Brain microvascular endothelial cell (primary cell): ENCODE measurements around the gene TGFBR3L.

ENCODE experiments used
- DNase-seq: peaks from one replicate; pipeline ENCODE4 v3.0.0-alpha.2; 2020
- H3K27ac ChIP-seq: fragments of 250-450 bp; sonication (Bioruptor Pico); 2 replicates; pipeline ENCODE4 v1.5.1; 2020; ENCODE audit warnings: mild to moderate bottlenecking, moderate library complexity
- H3K27me3 ChIP-seq: fragments of 250-450 bp; sonication (Bioruptor Pico); replicated peaks from 2 replicates; pipeline ENCODE4 v1.5.1; 2020; ENCODE audit warnings: mild to moderate bottlenecking
- H3K36me3 ChIP-seq: fragments of 250-450 bp; sonication (Bioruptor Pico); replicated peaks from 2 replicates; pipeline ENCODE4 v1.5.1; 2020; ENCODE audit warnings: mild to moderate bottlenecking
- H3K4me3 ChIP-seq: 2 replicates; pipeline ENCODE4 v1.5.1; 2011; ENCODE audit warnings: low read depth, mild to moderate bottlenecking, control low read depth, low read length, moderate library complexity
- CTCF ChIP-seq: IDR thresholded peaks from 2 replicates; pipeline ENCODE4 v1.5.1; 2011; ENCODE audit warnings: low read depth, mild to moderate bottlenecking, moderate library complexity, low read length, control low read depth, inconsistent platforms; ENCODE audit errors: missing control alignments
- in situ Hi-C: cut with HindIII; loops from 2 replicates; pipeline ENCODE4 v1.10.0; 2017; ENCODE audit warnings: low sequenced_read_pairs, low pct_ligation_motif_present

TGFBR3L gene

GRCh38 chr19:7912144-7912696 lies 2.4 kb upstream of the TGFBR3L start:
- Histone ChIP-seq H3K27me3 (peaks cover 13% of the 10 kb centered on the region), H3K27ac (no peak overlapping the region), H3K36me3 (peaks cover 24% of the 10 kb centered on the region), H3K4me3 (no peak overlapping the region)
- TF ChIP-seq CTCF, result no peak
- no peak for DNase-seq
- in situ Hi-C loops, result no loop called here

- Histone ChIP-seq H3K36me3 (peaks cover 24% of the 10 kb centered on the region), H3K4me3 (no peak overlapping the region), H3K27me3 (peaks cover 14% of the 10 kb centered on the region), H3K27ac (no peak overlapping the region)
- DNase-seq, result no peak
- no peak for TF ChIP-seq CTCF
- in situ Hi-C loops, result no loop called here
Observed at GRCh38 chr19:7912697-7913564, 1.7 kb upstream of the TGFBR3L start.

GRCh38 chr19:7913652-7914051 lies 978 bp upstream of the TGFBR3L start:
- Histone ChIP-seq H3K36me3 (peaks cover 24% of the 10 kb centered on the region), H3K27me3 (peaks cover 14% of the 10 kb centered on the region), H3K4me3 (no peak overlapping the region), H3K27ac (no peak overlapping the region)
- DNase-seq, result no peak
- TF ChIP-seq CTCF, result no peak
- in situ Hi-C loops, result no loop called here

- in situ Hi-C loops, result no loop called here
- TF ChIP-seq CTCF, result no peak
- no peak overlapping the region for H3K27ac ChIP-seq
- no peak for DNase-seq
- peaks cover 14% of the 10 kb centered on the region for H3K27me3 ChIP-seq
- H3K36me3 ChIP-seq, result peaks cover 24% of the 10 kb centered on the region
- H3K4me3 ChIP-seq, result no peak overlapping the region
Observed at GRCh38 chr19:7914099-7914498, 531 bp upstream of the TGFBR3L start.

GRCh38 chr19:7915250-7916102 lies 846 bp downstream of the TGFBR3L start:
- Histone ChIP-seq H3K27me3 (peaks cover 14% of the 10 kb centered on the region), H3K4me3 (no peak overlapping the region), H3K27ac (no peak overlapping the region), H3K36me3 (peaks cover 18% of the 10 kb centered on the region)
- no peak for TF ChIP-seq CTCF
- no peak for DNase-seq
- in situ Hi-C loops, result no loop called here
